Parathyroid adenoma (tissue), 2 donors: ENCODE measurements around the gene DTX3.

Source experiments
- H2AFZ ChIP-seq: fragments of 300-600 bp; sonication (generic); one replicate; pipeline ENCODE4 v1.7.0; 2017; ENCODE audit warnings: antibody characterized with exemption, mild to moderate bottlenecking
- H3K27ac ChIP-seq: fragments of 300-600 bp; sonication (generic); one replicate; pipeline ENCODE4 v1.7.0; 2017
- H3K27me3 ChIP-seq: fragments of 300-600 bp; sonication (generic); one replicate; pipeline ENCODE4 v1.7.0; 2017; ENCODE audit warnings: low read length; ENCODE audit not compliant: control insufficient read depth, insufficient read depth
- H3K36me3 ChIP-seq: fragments of 300-600 bp; sonication (generic); one replicate; pipeline ENCODE4 v1.7.0; 2017; ENCODE audit warnings: low read length; ENCODE audit not compliant: control insufficient read depth, insufficient read depth
- H3K4me1 ChIP-seq: fragments of 300-600 bp; sonication (generic); one replicate; pipeline ENCODE4 v1.7.0; 2017; ENCODE audit warnings: control low read depth
- H3K4me2 ChIP-seq: fragments of 300-600 bp; sonication (generic); one replicate; pipeline ENCODE4 v1.7.0; 2017; ENCODE audit warnings: low read length
- H3K4me3 ChIP-seq: fragments of 300-600 bp; sonication (generic); one replicate; pipeline ENCODE4 v1.7.0; 2017; ENCODE audit warnings: low read depth, low read length
- H3K79me2 ChIP-seq: fragments of 300-600 bp; sonication (generic); one replicate; pipeline ENCODE4 v1.7.0; 2017; ENCODE audit warnings: control low read depth
- H3K9ac ChIP-seq: fragments of 300-600 bp; sonication (generic); one replicate; pipeline ENCODE4 v1.7.0; 2017; ENCODE audit warnings: mild to moderate bottlenecking
- H3K9me3 ChIP-seq: fragments of 300-600 bp; sonication (generic); one replicate; pipeline ENCODE4 v1.7.0; 2017; ENCODE audit warnings: low read length; ENCODE audit not compliant: control insufficient read depth
- TF ChIP-seq, protein P1 (sequence below): fragments of 300-600 bp; sonication (generic); IDR thresholded peaks from one replicate; pipeline ENCODE4 v1.7.0; 2017; ENCODE audit warnings: antibody characterized with exemption, mild to moderate bottlenecking
- donor health status: primary hyperparathyroidism.

The DTX3 gene

DNA sequence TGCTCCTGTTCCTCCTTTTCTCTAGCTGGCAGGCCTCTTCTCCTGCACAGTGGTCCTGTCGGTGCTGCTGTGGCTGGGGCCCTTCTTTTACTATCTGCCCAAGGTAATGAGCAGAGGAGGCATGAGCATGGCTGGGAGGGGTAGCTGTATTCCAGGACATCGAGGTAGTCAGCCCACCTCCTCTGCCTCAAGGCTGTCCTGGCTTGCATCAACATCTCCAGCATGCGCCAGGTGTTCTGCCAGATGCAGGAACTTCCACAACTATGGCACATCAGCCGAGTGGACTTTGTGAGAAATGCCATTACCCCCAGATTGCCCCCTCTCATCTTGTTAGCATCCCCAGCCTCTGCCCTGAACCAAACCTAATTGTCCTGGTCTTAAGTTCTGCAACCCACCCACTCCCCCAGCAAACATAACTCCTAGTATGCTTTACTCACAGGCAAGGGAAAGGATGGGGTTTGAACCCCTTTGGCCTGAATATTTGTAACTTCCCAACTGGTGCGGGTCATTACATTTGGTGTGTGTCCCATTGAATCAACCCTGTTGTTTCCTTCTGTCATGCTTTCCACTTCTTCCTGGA, 19.3 kb downstream of the DTX3 start:
- Histone ChIP-seq H3K4me1 (no peaks in the 10 kb centered on the region), H3K4me2 (no peak overlapping the region), H3K9ac (no peak overlapping the region), H3K36me3 (no peaks in the 10 kb centered on the region), H3K79me2 (no peaks in the 10 kb centered on the region), H3K9me3 (no peaks in the 10 kb centered on the region), H3K27me3 (peaks cover 11% of the 10 kb centered on the region), H2AFZ (no peak overlapping the region), H3K4me3 (no peak overlapping the region), H3K27ac (no peak overlapping the region)
- TF ChIP-seq, protein P1, sequence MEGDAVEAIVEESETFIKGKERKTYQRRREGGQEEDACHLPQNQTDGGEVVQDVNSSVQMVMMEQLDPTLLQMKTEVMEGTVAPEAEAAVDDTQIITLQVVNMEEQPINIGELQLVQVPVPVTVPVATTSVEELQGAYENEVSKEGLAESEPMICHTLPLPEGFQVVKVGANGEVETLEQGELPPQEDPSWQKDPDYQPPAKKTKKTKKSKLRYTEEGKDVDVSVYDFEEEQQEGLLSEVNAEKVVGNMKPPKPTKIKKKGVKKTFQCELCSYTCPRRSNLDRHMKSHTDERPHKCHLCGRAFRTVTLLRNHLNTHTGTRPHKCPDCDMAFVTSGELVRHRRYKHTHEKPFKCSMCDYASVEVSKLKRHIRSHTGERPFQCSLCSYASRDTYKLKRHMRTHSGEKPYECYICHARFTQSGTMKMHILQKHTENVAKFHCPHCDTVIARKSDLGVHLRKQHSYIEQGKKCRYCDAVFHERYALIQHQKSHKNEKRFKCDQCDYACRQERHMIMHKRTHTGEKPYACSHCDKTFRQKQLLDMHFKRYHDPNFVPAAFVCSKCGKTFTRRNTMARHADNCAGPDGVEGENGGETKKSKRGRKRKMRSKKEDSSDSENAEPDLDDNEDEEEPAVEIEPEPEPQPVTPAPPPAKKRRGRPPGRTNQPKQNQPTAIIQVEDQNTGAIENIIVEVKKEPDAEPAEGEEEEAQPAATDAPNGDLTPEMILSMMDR: no peak

DNA sequence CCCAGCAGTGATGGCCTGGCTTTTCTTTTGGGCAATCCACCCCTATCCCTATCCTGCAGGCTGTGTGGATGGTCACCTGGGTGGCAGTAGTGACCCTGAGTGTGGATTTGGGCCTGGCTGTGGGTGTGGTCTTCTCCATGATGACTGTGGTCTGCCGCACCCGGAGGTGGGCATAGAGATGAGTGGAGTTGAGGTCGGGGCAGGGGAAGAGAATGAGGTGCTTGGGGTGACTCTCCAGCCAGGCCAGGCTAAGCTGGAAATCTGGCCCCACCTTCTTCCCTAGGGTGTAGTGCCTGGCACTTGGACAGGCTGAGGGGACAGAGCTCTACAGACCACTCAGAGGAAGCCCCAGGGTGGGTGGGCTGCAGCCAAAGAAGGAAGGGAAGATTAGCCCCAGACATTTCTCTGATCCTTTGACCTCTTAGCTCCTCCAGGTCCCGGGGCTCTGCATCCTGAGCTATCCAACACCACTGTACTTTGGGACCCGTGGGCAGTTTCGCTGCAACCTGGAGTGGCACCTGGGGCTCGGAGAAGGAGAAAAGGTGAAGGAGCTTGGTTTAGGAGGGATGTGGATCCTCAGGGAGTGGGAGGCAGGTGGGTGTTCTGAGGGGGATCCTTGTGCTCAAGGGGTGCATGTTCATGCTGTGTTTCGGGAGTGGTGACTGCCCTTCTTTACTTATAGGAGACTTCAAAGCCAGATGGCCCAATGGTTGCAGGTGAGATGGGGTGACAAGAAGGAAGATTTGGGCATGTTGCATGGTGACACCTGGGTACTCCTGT, 20.0 kb downstream of the DTX3 start:
- Histone ChIP-seq H3K4me3 (no peak overlapping the region), H3K27me3 (peaks cover 11% of the 10 kb centered on the region), H3K9ac (no peak overlapping the region), H3K9me3 (no peaks in the 10 kb centered on the region), H3K4me1 (no peaks in the 10 kb centered on the region), H3K79me2 (no peaks in the 10 kb centered on the region), H2AFZ (no peak overlapping the region), H3K27ac (no peak overlapping the region), H3K4me2 (no peak overlapping the region), H3K36me3 (no peaks in the 10 kb centered on the region)
- TF ChIP-seq, protein P1: no peak

GRCh38 chr12:57625261-57626032, 20.8 kb downstream of the DTX3 start:
- no peaks in the 10 kb centered on the region for H3K79me2 ChIP-seq
- H3K4me2 ChIP-seq: no peak overlapping the region
- no peak overlapping the region for H3K27ac ChIP-seq
- no peak overlapping the region for H2AFZ ChIP-seq
- no peaks in the 10 kb centered on the region for H3K9me3 ChIP-seq
- no peak overlapping the region for H3K9ac ChIP-seq
- no peak overlapping the region for H3K4me3 ChIP-seq
- TF ChIP-seq, protein P1: no peak
- H3K27me3 ChIP-seq: peaks cover 11% of the 10 kb centered on the region
- no peaks in the 10 kb centered on the region for H3K36me3 ChIP-seq
- H3K4me1 ChIP-seq: no peaks in the 10 kb centered on the region

DNA sequence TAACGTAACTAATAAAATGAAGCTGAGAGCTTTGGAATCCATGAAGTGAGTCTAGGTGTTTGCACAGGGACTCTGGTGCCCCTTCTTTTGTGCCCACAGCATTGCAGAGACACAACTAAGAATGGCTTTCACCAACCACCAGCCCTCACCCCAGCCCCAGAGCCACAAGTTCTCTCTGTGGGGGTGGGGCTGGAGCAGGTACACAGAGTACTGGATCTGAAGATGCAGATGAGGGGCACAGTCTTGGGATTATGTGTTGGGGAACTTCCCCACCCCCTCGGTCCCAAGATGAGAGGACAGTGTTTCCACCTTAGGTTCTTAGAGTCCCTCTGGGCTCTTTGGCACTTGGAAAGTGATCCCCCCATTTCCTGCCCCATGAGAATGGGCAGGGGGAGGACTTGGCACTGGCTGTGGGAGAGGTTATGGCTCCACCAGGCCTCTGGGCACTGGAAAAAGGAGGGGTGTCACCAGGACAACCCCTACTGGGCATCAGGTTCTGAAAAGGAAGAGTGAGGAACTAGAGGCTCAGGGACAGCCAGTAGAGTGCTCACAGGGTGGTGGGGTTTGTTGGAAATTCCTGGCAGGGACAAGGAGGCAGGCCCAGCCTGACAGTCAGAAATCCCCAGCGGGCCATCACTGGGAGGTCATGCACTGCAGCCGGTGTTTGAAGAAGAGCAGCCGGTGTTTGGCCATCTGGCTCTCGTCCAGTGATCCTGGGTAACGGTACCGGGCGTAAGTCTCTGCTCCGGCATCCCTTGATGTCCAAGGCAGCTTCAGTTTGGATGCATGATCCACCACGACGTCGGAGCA, 21.7 kb downstream of the DTX3 start:
- Histone ChIP-seq H3K4me1 (no peaks in the 10 kb centered on the region), H3K27me3 (peaks cover 8% of the 10 kb centered on the region), H2AFZ (no peak overlapping the region), H3K36me3 (no peaks in the 10 kb centered on the region), H3K27ac (no peak overlapping the region), H3K4me3 (no peak overlapping the region), H3K4me2 (no peak overlapping the region), H3K9me3 (no peaks in the 10 kb centered on the region), H3K79me2 (no peaks in the 10 kb centered on the region), H3K9ac (no peak overlapping the region)
- TF ChIP-seq, protein P1: no peak
